ENCODE measurements around the gene RNF183.

The RNF183 gene

GRCh38 chr9:113247640-113248039 is 55.5 kb downstream of the RNF183 start:
- Mint-ChIP-seq H3K27me3 (no peaks in the 10 kb centered on the region), H3K4me1 (ENCODE audit: low read depth) (peaks cover 12% of the 10 kb centered on the region), H3K36me3 (ENCODE audit: low read depth) (peaks cover 14% of the 10 kb centered on the region), H3K27ac (no peak overlapping the region), H3K4me3 (no peak overlapping the region), H3K9me3 (no peaks in the 10 kb centered on the region)
- intact Hi-C loops (cut with micrococcal nuclease) = no loop called here
